Gastroesophageal sphincter (tissue), 4 donors: ENCODE measurements around the gene COIL. TPM values are rescaled to one million over a fixed set of nuclear protein-coding genes. Genes with fewer than 3 reads are reported as not detected.

Source experiments
- ATAC-seq: fragments of 150-250 bp; one replicate; pipeline ENCODE4 v1.9.1; 2016; ENCODE audit warnings: mild to moderate bottlenecking, moderate library complexity
- H3K27ac ChIP-seq, 4 donors: fragments of 200-600 bp; sonication (generic) in 3 of 4; 1 replicate in 3 of 4; 2 replicates in 1 of 4; pipeline ENCODE4 v1.5.1; 2016 to 2019
- H3K27me3 ChIP-seq: fragments of 200-600 bp; sonication (generic); one replicate; pipeline ENCODE4 v1.5.1; 2019
- H3K36me3 ChIP-seq, 2 donors: fragments of 200-600 bp; sonication (generic); one replicate each; pipeline ENCODE4 v1.5.1; 2019; ENCODE audit warnings: control low read depth in 1 of 2
- H3K4me1 ChIP-seq, 3 donors: fragments of 200-600 bp; sonication (generic); 1 replicate in 2 of 3; 2 replicates in 1 of 3; pipeline ENCODE4 v1.5.1; 2016 to 2019; ENCODE audit warnings: control low read depth in 2 of 3
- H3K4me3 ChIP-seq, 2 donors: fragments of 200-600 bp; sonication (generic); one replicate each; pipeline ENCODE4 v1.5.1; 2019; ENCODE audit warnings: mild to moderate bottlenecking in 1 of 2, moderate library complexity in 1 of 2
- H3K9me3 ChIP-seq, 3 donors: fragments of 200-600 bp; sonication (generic); one replicate each; pipeline ENCODE4 v1.5.1; 2017 to 2019; ENCODE audit warnings: control low read depth in 2 of 3
- EP300 ChIP-seq: sonication (generic); formaldehyde crosslinking; IDR thresholded peaks from one replicate; pipeline ENCODE4 v1.6.1; 2017; ENCODE audit warnings: antibody characterized with exemption, mild to moderate bottlenecking
- POLR2A ChIP-seq, 2 donors: fragments of 450-650 bp; IDR thresholded peaks; one replicate each; pipeline ENCODE4 v1.6.1; 2017; ENCODE audit warnings: antibody characterized with exemption in 2 of 2, mild to moderate bottlenecking in 2 of 2, moderate library complexity in 1 of 2
- POLR2AphosphoS5 ChIP-seq: sonication (generic); formaldehyde crosslinking; IDR thresholded peaks from one replicate; pipeline ENCODE4 v1.6.1; 2017; ENCODE audit warnings: antibody characterized with exemption
- WGBS, 2 donors: methylation state at CpG; one replicate each; pipeline ENCODE4 v1.1.5; 2018; ENCODE audit warnings: low coverage in 1 of 2; 5-methylcytosine and 5-hydroxymethylcytosine counted together
- total RNA-seq, 4 donors: library from RNA; depleted of rRNA; stranded (reverse); fragments of >200 nt; gene quantifications; one replicate each; pipeline ENCODE4 v1.1.0, GENCODE V29; 2016
- TF ChIP-seq, protein P1 (sequence below), 4 experiments: fragments of 200-600 bp in 2 of 4; fragments of 450-650 bp in 2 of 4; sonication (generic) in 1 of 4; IDR thresholded peaks; one replicate each; pipeline ENCODE4 v1.5.1; 2017 to 2019; ENCODE audit warnings: antibody characterized with exemption in 4 of 4, mild to moderate bottlenecking in 2 of 4, moderate library complexity in 2 of 4

COIL gene
- total RNA-seq, 4 donors from 2014 or later: 10.0 to 16.9 (median 10.9) TPM

DNA sequence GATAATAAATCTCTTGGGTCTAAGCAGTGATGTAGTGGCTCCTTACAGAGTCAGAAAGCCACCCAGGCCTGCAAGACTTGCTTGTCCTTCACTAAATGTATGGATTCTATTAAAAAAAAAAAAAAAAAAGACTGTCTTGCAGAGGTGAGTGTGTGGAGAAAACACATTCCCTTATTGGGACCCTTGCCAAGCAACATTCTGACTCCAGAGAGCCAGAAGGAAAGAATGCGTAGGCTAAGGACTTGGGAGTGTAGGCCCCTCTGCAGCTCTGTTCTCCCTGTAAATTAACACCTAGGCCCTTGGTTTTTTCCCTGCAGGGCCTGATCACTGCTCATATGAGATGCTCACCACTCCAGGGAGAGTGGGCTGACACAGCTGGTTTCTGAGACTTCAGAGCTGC lies 34.9 kb upstream of the COIL start:
- Histone ChIP-seq H3K9me3 (no peaks in the 10 kb centered on the region), H3K36me3 (peaks cover 0 to 99% of the 10 kb centered on the region in 2 donors), H3K4me1 (peaks cover 0 to 11% (median 0%) of the 10 kb centered on the region in 3 donors), H3K27ac (peak overlapping the region in 1 of 4 donors; percentile 36), H3K4me3 (no peak overlapping the region), H3K27me3 (no peaks in the 10 kb centered on the region)
- TF ChIP-seq POLR2A (IDR thresholded peaks at IDR 0.05) (no peak), EP300 (no peak), POLR2AphosphoS5 (no peak)
- TF ChIP-seq, protein P1, sequence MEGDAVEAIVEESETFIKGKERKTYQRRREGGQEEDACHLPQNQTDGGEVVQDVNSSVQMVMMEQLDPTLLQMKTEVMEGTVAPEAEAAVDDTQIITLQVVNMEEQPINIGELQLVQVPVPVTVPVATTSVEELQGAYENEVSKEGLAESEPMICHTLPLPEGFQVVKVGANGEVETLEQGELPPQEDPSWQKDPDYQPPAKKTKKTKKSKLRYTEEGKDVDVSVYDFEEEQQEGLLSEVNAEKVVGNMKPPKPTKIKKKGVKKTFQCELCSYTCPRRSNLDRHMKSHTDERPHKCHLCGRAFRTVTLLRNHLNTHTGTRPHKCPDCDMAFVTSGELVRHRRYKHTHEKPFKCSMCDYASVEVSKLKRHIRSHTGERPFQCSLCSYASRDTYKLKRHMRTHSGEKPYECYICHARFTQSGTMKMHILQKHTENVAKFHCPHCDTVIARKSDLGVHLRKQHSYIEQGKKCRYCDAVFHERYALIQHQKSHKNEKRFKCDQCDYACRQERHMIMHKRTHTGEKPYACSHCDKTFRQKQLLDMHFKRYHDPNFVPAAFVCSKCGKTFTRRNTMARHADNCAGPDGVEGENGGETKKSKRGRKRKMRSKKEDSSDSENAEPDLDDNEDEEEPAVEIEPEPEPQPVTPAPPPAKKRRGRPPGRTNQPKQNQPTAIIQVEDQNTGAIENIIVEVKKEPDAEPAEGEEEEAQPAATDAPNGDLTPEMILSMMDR (IDR thresholded peaks at IDR 0.05): no peak
- ATAC-seq: no peak
- 50 to 77% methylated on average over 1 of the region's 1 CpG for WGBS, 2 donors

DNA sequence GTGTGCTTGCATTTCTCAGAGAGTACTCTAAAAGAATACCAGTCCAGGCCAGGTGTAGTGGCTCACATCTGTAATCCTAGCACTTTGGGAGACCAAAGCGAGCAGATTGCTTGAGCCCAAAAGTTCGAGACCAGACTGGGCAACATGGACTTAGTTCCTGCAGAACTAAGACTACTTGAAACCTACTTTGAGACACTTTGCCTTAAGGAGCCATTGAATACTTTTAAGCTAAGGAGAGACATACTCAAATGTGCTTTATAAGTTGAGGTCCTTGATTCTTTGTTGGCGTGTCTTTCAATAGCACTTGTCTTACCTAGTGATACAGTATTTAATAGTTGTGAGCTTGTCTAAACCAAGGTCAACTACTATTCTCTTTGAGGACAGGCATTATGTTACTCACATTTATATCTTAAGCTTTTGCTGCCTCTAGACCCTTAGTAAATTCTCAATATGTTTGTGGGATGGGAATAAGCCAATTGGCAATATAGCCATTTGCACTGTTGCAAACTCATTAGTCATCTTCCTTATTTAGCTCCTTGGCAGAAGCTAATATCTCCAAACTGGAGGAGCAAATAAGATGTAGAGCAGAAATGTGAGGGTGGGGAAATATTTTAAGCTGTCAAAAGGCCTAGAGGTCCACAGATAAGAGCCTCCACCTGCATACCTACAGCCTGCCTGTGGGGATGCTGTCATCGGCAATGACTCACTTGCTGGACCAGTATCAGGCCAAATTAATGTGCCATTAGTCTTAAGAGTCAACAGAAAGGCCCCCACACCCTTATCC lies 33.4 kb upstream of the COIL start:
- H3K27ac ChIP-seq: no peak overlapping the region
- H3K36me3 ChIP-seq: peaks cover 0 to 100% of the 10 kb centered on the region in 2 donors
- TF ChIP-seq, protein P1 (IDR thresholded peaks at IDR 0.05): no peak
- no peak for TF ChIP-seq EP300
- no peak for TF ChIP-seq POLR2AphosphoS5
- no peak for TF ChIP-seq POLR2A (IDR thresholded peaks at IDR 0.05)
- no peak for ATAC-seq
- peaks cover 0 to 11% (median 0%) of the 10 kb centered on the region in 3 donors for H3K4me1 ChIP-seq
- no peaks in the 10 kb centered on the region for H3K27me3 ChIP-seq
- no peak overlapping the region for H3K4me3 ChIP-seq
- 90 to 100% methylated on average over 2 of the region's 4 CpGs for WGBS, 2 donors
- no peaks in the 10 kb centered on the region for H3K9me3 ChIP-seq

- Histone ChIP-seq H3K9me3 (no peaks in the 10 kb centered on the region), H3K27me3 (no peaks in the 10 kb centered on the region), H3K27ac (no peak overlapping the region), H3K36me3 (peaks cover 0 to 100% of the 10 kb centered on the region in 2 donors), H3K4me1 (peaks cover 0 to 11% (median 0%) of the 10 kb centered on the region in 3 donors), H3K4me3 (no peak overlapping the region)
- TF ChIP-seq EP300 (no peak), POLR2A (IDR thresholded peaks at IDR 0.05) (no peak), POLR2AphosphoS5 (no peak)
- TF ChIP-seq, protein P1 (IDR thresholded peaks at IDR 0.05): no peak
- WGBS, 2 donors: 50 to 67% methylated on average over 1 of the region's 1 CpG
- no peak for ATAC-seq
Measured at GRCh38 chr17:56992364-56992763, 31.5 kb upstream of the COIL start.

- no peaks in the 10 kb centered on the region for H3K4me1 ChIP-seq
- H3K27me3 ChIP-seq: no peaks in the 10 kb centered on the region
- peaks cover 0 to 100% of the 10 kb centered on the region in 2 donors for H3K36me3 ChIP-seq
- no peak overlapping the region for H3K4me3 ChIP-seq
- no peak overlapping the region for H3K27ac ChIP-seq
- TF ChIP-seq EP300 (no peak), POLR2AphosphoS5 (no peak), POLR2A (IDR thresholded peaks at IDR 0.05) (no peak)
- TF ChIP-seq, protein P1 (IDR thresholded peaks at IDR 0.05): no peak
- WGBS, 2 donors: 86 to 87% methylated on average over 4 of the region's 4 CpGs
- H3K9me3 ChIP-seq: no peaks in the 10 kb centered on the region
- no peak for ATAC-seq
Measured at GRCh38 chr17:56988901-56989572, 28.2 kb upstream of the COIL start.
